Hepatocyte (in vitro differentiated cells): Measurements from ENCODE around the gene MYO18B.

Experiments used
- CTCF ChIP-seq: fragments of 200-600 bp; sonication (generic); IDR thresholded peaks from 2 replicates; pipeline ENCODE4 v1.5.1; 2016; ENCODE audit warnings: antibody characterized with exemption, mild to moderate bottlenecking; ENCODE audit not compliant: poor library complexity
- EZH2 ChIP-seq: fragments of 200-600 bp; sonication (generic); IDR thresholded peaks from 2 replicates; pipeline ENCODE4 v1.6.1; 2016; ENCODE audit warnings: antibody characterized with exemption, mild to moderate bottlenecking, borderline replicate concordance
- EZH2phosphoT487 ChIP-seq: fragments of 200-600 bp; sonication (generic); IDR thresholded peaks from one replicate; pipeline ENCODE4 v1.6.1; 2018; ENCODE audit warnings: antibody characterized with exemption, mild to moderate bottlenecking, low read depth, moderate library complexity; ENCODE audit not compliant: unreplicated experiment, severe bottlenecking

GRCh38 chr22:25964961-25965730 is 223.2 kb downstream of the MYO18B start:
- TF ChIP-seq CTCF (no peak), EZH2 (no peak), EZH2phosphoT487 (no peak)
